MCF 10A (cell line): ENCODE results near the gene PROK1. TPM values are rescaled to one million over a fixed set of nuclear protein-coding genes. Genes with fewer than 3 reads are reported as not detected.

Experiments used
- BruUV-seq: library from RNA; stranded (reverse); fragments of 400-500 nt; replicated peaks from 2 replicates; lab custom pipeline; 2021; lab: Mats Ljungman, UMichigan
- CTCF ChIA-PET: fragments of 300-600 bp; sonication (Branson Sonifier 250); formaldehyde crosslinking; extraction: SDS; loops from one replicate; lab custom pipeline; 2021; ENCODE audit warnings: antibody characterized with exemption, inconsistent platforms; lab: Yijun Ruan, JAX
- POLR2A ChIA-PET: fragments of 300-600, 350-650 bp; sonication (Branson Sonifier 250); formaldehyde crosslinking; extraction: SDS; loops from one replicate; lab custom pipeline; 2020; ENCODE audit warnings: antibody characterized with exemption, inconsistent platforms; lab: Yijun Ruan, JAX
- DNase-seq: peaks from one replicate; pipeline ENCODE4 v3.0.0-alpha.2; 2018; ENCODE audit not compliant: unreplicated experiment
- H3K27ac Mint-ChIP-seq: one replicate; pipeline ENCODE4 v1.8.0; 2022; ENCODE audit warnings: mild to moderate bottlenecking, low read depth, mixed read lengths; ENCODE audit not compliant: unreplicated experiment
- H3K27me3 Mint-ChIP-seq: one replicate; pipeline ENCODE4 v1.8.0; 2022; ENCODE audit warnings: mixed read lengths; ENCODE audit not compliant: insufficient read depth, unreplicated experiment
- H3K36me3 Mint-ChIP-seq: one replicate; pipeline ENCODE4 v1.8.0; 2022; ENCODE audit warnings: mild to moderate bottlenecking, moderate library complexity, mixed read lengths; ENCODE audit not compliant: insufficient read depth, unreplicated experiment
- H3K4me1 Mint-ChIP-seq: one replicate; pipeline ENCODE4 v1.8.0; 2022; ENCODE audit warnings: mixed read lengths; ENCODE audit not compliant: insufficient read depth, unreplicated experiment
- H3K4me3 Mint-ChIP-seq: one replicate; pipeline ENCODE4 v1.8.0; 2022; ENCODE audit warnings: mild to moderate bottlenecking, moderate library complexity, mixed read lengths; ENCODE audit not compliant: unreplicated experiment
- H3K9me3 Mint-ChIP-seq: one replicate; pipeline ENCODE4 v1.8.0; 2022; ENCODE audit warnings: mixed read lengths; ENCODE audit not compliant: unreplicated experiment
- intact Hi-C: fragments of 100-400 bp; cut with micrococcal nuclease; formaldehyde crosslinking; loops from 2 replicates; pipeline ENCODE4 v1.14.1; 2022
- total RNA-seq: library from RNA; stranded (reverse); gene quantifications from 2 replicates; pipeline ENCODE4 v1.2.3, GENCODE V29; 2022
- TF ChIP-seq, protein P1 (sequence below): fragments of 200-600 bp; IDR thresholded peaks from one replicate; pipeline ENCODE4 v1.8.0; 2022; ENCODE audit warnings: antibody characterized with exemption, mild to moderate bottlenecking; ENCODE audit not compliant: unreplicated experiment

Gene PROK1
- total RNA-seq, 1 experiment from 2014 or later, result not detected

DNA sequence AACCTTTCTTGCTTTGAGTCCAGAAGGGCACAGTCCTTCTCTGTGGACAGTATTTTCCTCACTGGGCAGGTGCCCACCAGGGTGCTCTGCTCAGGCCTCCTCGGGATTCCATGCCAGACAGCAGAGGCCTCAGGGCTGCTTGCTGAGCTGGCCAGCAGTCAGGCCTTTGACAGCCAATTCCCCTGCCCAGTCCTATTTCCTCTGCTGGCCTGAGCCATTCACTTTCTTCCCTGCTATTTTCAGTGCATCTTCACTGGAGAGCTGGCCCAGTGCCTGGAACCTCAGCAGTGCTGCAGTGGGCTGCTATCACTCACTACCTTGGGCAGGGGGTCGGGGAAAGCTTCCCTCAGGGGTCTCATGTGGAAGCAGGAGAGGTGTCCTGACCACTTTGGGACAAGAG is 34.8 kb downstream of the PROK1 start:
- H3K4me3 Mint-ChIP-seq, result no peak overlapping the region
- no peak for DNase-seq
- ChIA-PET CTCF (interaction anchor here (1.0 to 12.6 kb wide), 2 partner anchors 10 to 12 kb away, joined by 3 to 123 read pairs; no protein-coding TSS in a partner anchor), POLR2A (no interaction called here)
- H3K27ac Mint-ChIP-seq, result no peak overlapping the region
- H3K27me3 Mint-ChIP-seq, result peaks cover 26% of the 10 kb centered on the region
- no peaks in the 10 kb centered on the region for H3K9me3 Mint-ChIP-seq
- H3K4me1 Mint-ChIP-seq, result peaks cover 7% of the 10 kb centered on the region
- intact Hi-C loops, result no loop called here
- no TSS peak for BruUV-seq
- TF ChIP-seq, protein P1, sequence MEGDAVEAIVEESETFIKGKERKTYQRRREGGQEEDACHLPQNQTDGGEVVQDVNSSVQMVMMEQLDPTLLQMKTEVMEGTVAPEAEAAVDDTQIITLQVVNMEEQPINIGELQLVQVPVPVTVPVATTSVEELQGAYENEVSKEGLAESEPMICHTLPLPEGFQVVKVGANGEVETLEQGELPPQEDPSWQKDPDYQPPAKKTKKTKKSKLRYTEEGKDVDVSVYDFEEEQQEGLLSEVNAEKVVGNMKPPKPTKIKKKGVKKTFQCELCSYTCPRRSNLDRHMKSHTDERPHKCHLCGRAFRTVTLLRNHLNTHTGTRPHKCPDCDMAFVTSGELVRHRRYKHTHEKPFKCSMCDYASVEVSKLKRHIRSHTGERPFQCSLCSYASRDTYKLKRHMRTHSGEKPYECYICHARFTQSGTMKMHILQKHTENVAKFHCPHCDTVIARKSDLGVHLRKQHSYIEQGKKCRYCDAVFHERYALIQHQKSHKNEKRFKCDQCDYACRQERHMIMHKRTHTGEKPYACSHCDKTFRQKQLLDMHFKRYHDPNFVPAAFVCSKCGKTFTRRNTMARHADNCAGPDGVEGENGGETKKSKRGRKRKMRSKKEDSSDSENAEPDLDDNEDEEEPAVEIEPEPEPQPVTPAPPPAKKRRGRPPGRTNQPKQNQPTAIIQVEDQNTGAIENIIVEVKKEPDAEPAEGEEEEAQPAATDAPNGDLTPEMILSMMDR, result no peak
- H3K36me3 Mint-ChIP-seq, result no peaks in the 10 kb centered on the region

DNA sequence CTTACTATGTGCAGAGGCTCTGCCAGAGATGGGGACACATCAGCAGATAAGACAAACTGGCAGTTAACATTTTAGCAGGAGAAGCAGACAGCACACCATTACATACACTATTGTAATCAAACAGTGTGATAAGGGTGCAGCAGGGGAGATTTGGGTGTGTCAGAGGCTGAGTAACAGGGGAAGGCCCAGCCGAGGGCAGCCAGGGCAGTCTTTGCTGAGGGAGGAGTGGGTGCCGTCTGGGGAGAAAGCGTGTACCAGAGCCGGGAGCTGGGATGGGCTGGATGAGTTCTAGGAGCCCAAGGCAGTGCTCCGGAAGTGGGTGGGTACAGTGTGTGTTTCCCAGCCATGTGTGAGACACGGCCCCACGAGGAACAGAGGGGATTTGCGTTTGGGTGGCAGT is 36.8 kb downstream of the PROK1 start:
- ChIA-PET POLR2A (no interaction called here), CTCF (interaction anchor here (12.6 kb wide), 1 partner anchor 8 kb away, joined by 123 read pairs; no protein-coding TSS in a partner anchor)
- Mint-ChIP-seq H3K27ac (no peak overlapping the region), H3K27me3 (peaks cover 15% of the 10 kb centered on the region), H3K4me3 (no peak overlapping the region), H3K4me1 (peaks cover 7% of the 10 kb centered on the region), H3K9me3 (no peaks in the 10 kb centered on the region), H3K36me3 (no peaks in the 10 kb centered on the region)
- intact Hi-C loops, result no loop called here
- TF ChIP-seq, protein P1, result no peak
- BruUV-seq, result no TSS peak
- no peak for DNase-seq

DNA sequence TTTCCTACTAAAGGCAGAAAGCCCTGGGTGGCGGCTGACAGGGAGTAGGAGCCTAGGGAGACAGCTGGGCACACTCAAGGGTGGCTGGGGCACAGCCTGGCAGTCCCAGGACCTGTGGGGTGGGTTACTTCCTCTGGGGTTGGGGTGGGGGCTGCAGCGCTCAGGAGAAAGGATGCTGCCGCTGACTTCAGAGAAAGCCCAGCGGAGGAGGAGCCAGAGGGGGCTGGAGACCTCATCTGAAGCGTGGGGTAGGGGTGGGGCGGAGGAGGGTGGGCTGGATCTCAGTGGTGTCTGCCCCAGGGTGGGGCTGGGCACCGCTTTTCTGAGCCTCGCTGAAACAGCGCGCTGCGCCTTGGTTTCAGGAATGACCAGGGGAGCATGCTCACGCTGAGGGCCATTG is 37.2 kb downstream of the PROK1 start:
- Mint-ChIP-seq H3K9me3 (no peaks in the 10 kb centered on the region), H3K27me3 (peaks cover 10% of the 10 kb centered on the region), H3K36me3 (no peaks in the 10 kb centered on the region), H3K27ac (no peak overlapping the region), H3K4me1 (peaks cover 7% of the 10 kb centered on the region), H3K4me3 (no peak overlapping the region)
- TF ChIP-seq, protein P1, result no peak
- POLR2A ChIA-PET, result interaction anchor here (0.6 kb wide), 1 partner anchor 159 kb away, joined by 3 read pairs; no protein-coding TSS in a partner anchor
- CTCF ChIA-PET, result interaction anchor here (0.5 to 12.6 kb wide), 2 partner anchors 8 to 292 kb away, joined by 3 to 123 read pairs; no protein-coding TSS in a partner anchor
- no TSS peak for BruUV-seq
- no peak for DNase-seq
- intact Hi-C loops, result no loop called here

DNA sequence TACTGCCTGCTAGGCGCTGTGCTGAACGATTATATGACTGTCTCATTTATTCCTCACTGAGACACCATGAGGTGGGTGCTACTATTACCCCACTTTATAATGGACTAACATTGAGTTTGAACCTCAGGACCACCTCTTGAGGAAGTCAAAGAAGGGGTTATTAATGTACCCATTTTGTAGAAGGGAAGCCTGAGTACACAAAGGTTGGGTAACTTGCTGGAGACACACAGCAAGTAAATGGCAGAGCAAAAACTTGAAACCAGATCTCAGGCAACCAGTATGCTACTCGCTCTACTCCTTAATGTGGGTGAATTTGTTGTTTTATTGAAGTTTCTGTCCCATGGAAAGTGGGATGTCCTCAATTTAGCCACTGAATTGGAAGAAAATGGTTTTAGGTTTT is 37.9 kb downstream of the PROK1 start:
- POLR2A ChIA-PET, result interaction anchor here (0.6 kb wide), 1 partner anchor 159 kb away, joined by 3 read pairs; no protein-coding TSS in a partner anchor
- intact Hi-C loops, result no loop called here
- TF ChIP-seq, protein P1, result no peak
- peaks cover 3% of the 10 kb centered on the region for H3K27me3 Mint-ChIP-seq
- peaks cover 7% of the 10 kb centered on the region for H3K4me1 Mint-ChIP-seq
- no peak for DNase-seq
- no TSS peak for BruUV-seq
- no peak overlapping the region for H3K27ac Mint-ChIP-seq
- no peaks in the 10 kb centered on the region for H3K36me3 Mint-ChIP-seq
- CTCF ChIA-PET, result no interaction called here
- H3K9me3 Mint-ChIP-seq, result no peaks in the 10 kb centered on the region
- H3K4me3 Mint-ChIP-seq, result no peak overlapping the region
